Thyroid gland (tissue), 4 donors: ENCODE results near the gene CCDC50. TPM values are rescaled to one million over a fixed set of nuclear protein-coding genes. Genes with fewer than 3 reads are reported as not detected.

Source experiments
- DNase-seq, 2 donors: peaks; one replicate each; pipeline ENCODE4 v3.0.0-alpha.2; 2019
- H3K27ac ChIP-seq, 3 donors: fragments of 200-600 bp; sonication (generic); 1 replicate in 2 of 3; 2 replicates in 1 of 3; pipeline ENCODE4 v1.5.1; 2016 to 2019; ENCODE audit warnings: mild to moderate bottlenecking in 1 of 3, moderate library complexity in 1 of 3
- H3K27me3 ChIP-seq: fragments of 200-600 bp; sonication (generic); one replicate; pipeline ENCODE4 v1.5.1; 2019
- H3K36me3 ChIP-seq, 2 donors: fragments of 200-600 bp; sonication (generic); one replicate each; pipeline ENCODE4 v1.5.1; 2016 to 2019
- H3K4me1 ChIP-seq, 2 donors: fragments of 200-600 bp; sonication (generic); one replicate each; pipeline ENCODE4 v1.5.1; 2017 to 2019
- H3K4me3 ChIP-seq, 3 donors: fragments of 200-600 bp; sonication (generic); replicated peaks in 1 of 3; 1 replicate in 2 of 3; 2 replicates in 1 of 3; pipeline ENCODE4 v1.5.1; 2016; ENCODE audit warnings: mild to moderate bottlenecking in 1 of 3
- H3K9me3 ChIP-seq: fragments of 200-600 bp; sonication (generic); one replicate; pipeline ENCODE4 v1.5.1; 2017
- CTCF ChIP-seq, 6 experiments: fragments of 200-600 bp in 3 of 6; fragments of 450-650 bp in 3 of 6; sonication (generic) in 3 of 6; IDR thresholded peaks; one replicate each; pipeline ENCODE4 v1.5.1; 2016 to 2019; ENCODE audit warnings: antibody characterized with exemption in 6 of 6, mild to moderate bottlenecking in 2 of 6, inconsistent platforms in 1 of 6, moderate library complexity in 1 of 6
- POLR2A ChIP-seq, 2 donors: fragments of 450-650 bp; IDR thresholded peaks; one replicate each; pipeline ENCODE4 v1.6.1; 2017; ENCODE audit warnings: antibody characterized with exemption in 2 of 2, mild to moderate bottlenecking in 2 of 2, moderate library complexity in 1 of 2
- WGBS, 2 donors: methylation state at CpG; one replicate each; pipeline ENCODE4 v1.1.5; 2017; 5-methylcytosine and 5-hydroxymethylcytosine counted together
- intact Hi-C: fragments of 100-400 bp; cut with DNase I; formaldehyde crosslinking; loops from one replicate; pipeline ENCODE4 v1.15.1; 2023
- total RNA-seq, 4 donors: library from RNA; depleted of rRNA; stranded (reverse); fragments of >200 nt; gene quantifications; one replicate each; pipeline ENCODE4 v1.2.3, GENCODE V29; 2016

CCDC50 gene
- total RNA-seq, 4 donors from 2014 or later: 63.3 to 104 (median 91.1) TPM

- H3K4me1 ChIP-seq: peaks cover 54 to 70% of the 10 kb centered on the region in 2 donors
Observed at GRCh38 chr3:191352014-191352413, 22.8 kb downstream of the CCDC50 start.

GRCh38 chr3:191353022-191353777 lies 24.0 kb downstream of the CCDC50 start:
- WGBS, 2 donors: 84 to 91% methylated on average over 7 of the region's 7 CpGs
- Histone ChIP-seq H3K4me1 (peaks cover 55 to 74% of the 10 kb centered on the region in 2 donors), H3K36me3 (no peaks in the 10 kb centered on the region), H3K27ac (no peak overlapping the region), H3K27me3 (no peaks in the 10 kb centered on the region), H3K9me3 (no peaks in the 10 kb centered on the region), H3K4me3 (no peak overlapping the region)
- DNase-seq: no peak
- intact Hi-C loops: no loop called here
- TF ChIP-seq CTCF (IDR thresholded peaks at IDR 0.05) (no peak), POLR2A (IDR thresholded peaks at IDR 0.05) (no peak)

More at GRCh38 chr3:191352014-191352413, 22.8 kb downstream of the CCDC50 start:
- no peaks in the 10 kb centered on the region for H3K9me3 ChIP-seq
- no peaks in the 10 kb centered on the region for H3K27me3 ChIP-seq
- no peak for DNase-seq
- H3K27ac ChIP-seq: peak overlapping the region in 1 of 3 donors; percentile 63
- intact Hi-C loops: no loop called here
- no peaks in the 10 kb centered on the region for H3K36me3 ChIP-seq
- no peak for TF ChIP-seq CTCF (IDR thresholded peaks at IDR 0.05)
- no peak for TF ChIP-seq POLR2A (IDR thresholded peaks at IDR 0.05)
- no peak overlapping the region for H3K4me3 ChIP-seq
- WGBS, 2 donors: 93 to 96% methylated on average over 1 of the region's 1 CpG

- intact Hi-C loops: no loop called here
- no peaks in the 10 kb centered on the region for H3K36me3 ChIP-seq
- H3K4me1 ChIP-seq: peaks cover 33 to 53% of the 10 kb centered on the region in 2 donors
- no peaks in the 10 kb centered on the region for H3K9me3 ChIP-seq
- no peaks in the 10 kb centered on the region for H3K27me3 ChIP-seq
- H3K4me3 ChIP-seq: no peak overlapping the region
- H3K27ac ChIP-seq: no peak overlapping the region
- TF ChIP-seq CTCF (IDR thresholded peaks at IDR 0.05) (no peak), POLR2A (IDR thresholded peaks at IDR 0.05) (no peak)
- DNase-seq: no peak
- WGBS, 2 donors: 90 to 93% methylated on average over 4 of the region's 4 CpGs
Observed at GRCh38 chr3:191355406-191355805, 26.2 kb downstream of the CCDC50 start.

GRCh38 chr3:191356631-191357439 lies 27.6 kb downstream of the CCDC50 start:
- Histone ChIP-seq H3K36me3 (peaks cover 0 to 6% of the 10 kb centered on the region in 2 donors), H3K4me1 (peaks cover 23 to 45% of the 10 kb centered on the region in 2 donors), H3K27me3 (no peaks in the 10 kb centered on the region), H3K27ac (peak overlapping the region in 2 of 3 donors; percentile 27 to 43), H3K4me3 (no peak overlapping the region), H3K9me3 (no peaks in the 10 kb centered on the region)
- no peak for TF ChIP-seq POLR2A (IDR thresholded peaks at IDR 0.05)
- no peak for TF ChIP-seq CTCF (IDR thresholded peaks at IDR 0.05)
- intact Hi-C loops: no loop called here
- DNase-seq: peak; percentile 51 to 60
- 55 to 60% methylated on average over 5 of the region's 5 CpGs for WGBS, 2 donors

- Histone ChIP-seq H3K27me3 (no peaks in the 10 kb centered on the region), H3K4me1 (peaks cover 22 to 35% of the 10 kb centered on the region in 2 donors), H3K36me3 (peaks cover 0 to 6% of the 10 kb centered on the region in 2 donors), H3K27ac (no peak overlapping the region), H3K9me3 (no peaks in the 10 kb centered on the region), H3K4me3 (no peak overlapping the region)
- WGBS, 2 donors: 90 to 94% methylated on average over 6 of the region's 6 CpGs
- intact Hi-C loops: no loop called here
- TF ChIP-seq POLR2A (IDR thresholded peaks at IDR 0.05) (no peak), CTCF (IDR thresholded peaks at IDR 0.05) (no peak)
- DNase-seq: no peak
Observed at GRCh38 chr3:191357909-191358308, 28.7 kb downstream of the CCDC50 start.
